Activated CD8-positive, alpha-beta memory T cell treated with anti-CD3 and anti-CD28 coated beads for 36 hours (primary cell): ENCODE measurements around the gene EPB41L3. TPM values are rescaled to one million over a fixed set of nuclear protein-coding genes. Genes with fewer than 3 reads are reported as not detected.
"Not testable (repeated sequence)": the region's sequence is repeated elsewhere in the genome, so short reads cannot be mapped to it uniquely, and the experiment has no call there.

Experiments used
- CTCF ChIA-PET: fragments of 350-600 bp; sonication (Branson Sonifier 250); formaldehyde crosslinking; loops from one replicate; lab custom pipeline; 2021; ENCODE audit warnings: antibody characterized with exemption; lab: Charles Lee
- POLR2A ChIA-PET: fragments of 350-600 bp; sonication (Branson Sonifier 250); formaldehyde crosslinking; loops from one replicate; lab custom pipeline; 2021; ENCODE audit warnings: antibody characterized with exemption; lab: Charles Lee
- total RNA-seq, 2 experiments: library from RNA; stranded (reverse); gene quantifications; one replicate each; pipeline ENCODE4 v1.2.3, GENCODE V29; 2021

Gene EPB41L3
- total RNA-seq: not detected

DNA sequence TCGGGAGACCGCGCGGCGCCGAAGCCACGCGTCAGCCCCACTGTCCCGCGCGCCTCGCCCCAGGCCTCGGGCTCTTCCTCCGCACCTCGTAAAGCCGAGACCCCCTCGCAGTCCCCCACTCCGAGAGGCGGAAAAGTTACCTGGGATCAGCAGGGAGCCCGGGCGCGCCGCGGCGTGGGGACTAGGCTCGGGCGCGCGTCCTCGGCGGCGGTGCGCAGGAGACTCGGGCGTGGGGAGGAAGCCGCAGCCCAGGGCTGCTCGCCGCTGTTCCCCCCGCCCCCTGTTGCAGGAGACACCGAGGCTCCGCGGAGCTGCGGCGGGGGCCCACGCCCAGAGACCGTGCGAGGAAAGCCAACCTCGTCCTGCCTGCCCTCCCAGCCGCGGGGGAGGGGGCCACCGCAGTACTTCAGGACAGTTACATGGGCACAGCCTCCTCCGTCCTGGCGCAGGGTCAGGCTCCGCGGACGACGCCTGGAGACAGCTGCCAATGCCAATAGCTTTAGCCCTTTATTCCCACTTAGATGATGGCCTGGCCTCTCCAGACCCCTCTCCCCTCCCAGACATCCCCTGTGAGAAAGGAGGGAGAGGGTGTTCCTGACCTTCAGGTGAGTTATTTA is at the start of gene EPB41L3:
TSS of gene EPB41L3 (minus strand) at position 225 of the 617 bp plus-strand sequence. CDS start 54,814 bp downstream, outside the sequence.
- POLR2A ChIA-PET: no interaction called here

DNA sequence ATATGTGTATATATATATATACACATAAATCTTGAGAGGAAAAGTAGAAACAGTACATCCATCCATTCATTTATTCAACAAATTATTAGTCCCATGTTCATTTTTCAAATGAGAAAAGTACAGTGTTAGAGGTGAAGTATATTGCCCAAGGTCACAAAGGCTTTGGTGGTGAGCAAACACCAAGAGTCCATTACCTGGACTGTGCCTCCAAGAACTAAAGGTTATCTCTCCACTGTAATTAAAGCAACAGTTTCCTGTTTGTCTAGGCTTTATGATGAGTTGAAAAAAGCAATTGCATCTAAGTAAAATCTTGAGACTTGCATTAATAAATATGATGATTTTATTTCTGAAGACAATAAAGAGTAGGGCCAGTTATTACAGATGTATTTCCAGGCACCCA is 44.7 kb upstream of the EPB41L3 start:
- ChIA-PET CTCF (no interaction called here), POLR2A (no interaction called here)

More for the DNA sequence above, at the start of gene EPB41L3:
- CTCF ChIA-PET: no interaction called here

DNA sequence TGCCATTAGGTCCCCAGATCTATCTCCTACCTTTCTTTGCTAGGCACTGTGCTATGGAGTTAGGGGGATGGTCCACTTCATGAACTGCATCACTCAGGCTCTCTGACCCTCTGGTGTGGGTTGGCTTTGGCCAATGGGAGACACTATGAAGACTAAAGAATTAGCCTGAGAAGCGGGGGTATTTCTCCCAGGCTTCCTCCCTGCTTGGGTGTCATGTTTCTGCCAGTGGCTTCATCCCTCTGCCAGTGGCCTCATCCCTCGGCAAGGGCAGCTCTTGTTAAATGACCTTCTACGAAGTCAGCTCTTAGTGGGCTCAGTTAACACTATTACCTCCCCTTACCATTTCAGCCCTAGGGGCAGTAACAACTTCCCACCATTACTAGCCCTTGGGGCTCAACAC is 41.9 kb upstream of the EPB41L3 start:
- CTCF ChIA-PET: no interaction called here
- POLR2A ChIA-PET: no interaction called here

DNA sequence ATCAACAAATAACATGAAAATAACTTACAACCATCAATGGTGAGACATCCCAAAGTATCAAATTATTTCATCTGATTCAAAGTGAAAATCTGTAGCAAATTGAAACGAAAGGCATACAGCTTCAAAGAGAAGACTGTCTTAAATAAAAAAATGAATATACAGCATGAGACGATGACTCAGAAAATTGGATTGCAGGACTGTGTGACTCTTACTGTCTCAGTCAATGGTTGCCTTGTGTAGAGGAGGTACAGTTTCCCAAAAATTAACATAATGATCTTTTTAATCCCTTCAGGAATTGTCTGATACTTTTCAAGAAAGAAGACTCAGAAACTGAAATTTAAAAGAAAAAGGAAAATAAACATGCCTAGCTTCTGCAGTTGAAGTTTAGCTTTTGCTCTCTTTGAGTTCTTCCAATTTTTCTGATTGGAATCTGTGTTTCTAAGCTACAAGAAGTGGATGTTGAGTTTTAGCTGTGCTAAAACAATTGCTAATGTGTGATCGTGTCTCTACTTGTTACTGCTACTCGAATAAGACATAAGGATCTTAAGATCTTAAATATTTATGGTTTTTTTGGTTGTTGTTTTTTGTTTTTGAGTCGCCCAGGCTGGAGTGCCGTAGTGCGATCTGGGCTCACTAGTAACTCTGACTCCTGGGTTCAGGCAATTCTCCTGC is 41.1 kb upstream of the EPB41L3 start:
- ChIA-PET POLR2A (no interaction called here), CTCF (no interaction called here)

DNA sequence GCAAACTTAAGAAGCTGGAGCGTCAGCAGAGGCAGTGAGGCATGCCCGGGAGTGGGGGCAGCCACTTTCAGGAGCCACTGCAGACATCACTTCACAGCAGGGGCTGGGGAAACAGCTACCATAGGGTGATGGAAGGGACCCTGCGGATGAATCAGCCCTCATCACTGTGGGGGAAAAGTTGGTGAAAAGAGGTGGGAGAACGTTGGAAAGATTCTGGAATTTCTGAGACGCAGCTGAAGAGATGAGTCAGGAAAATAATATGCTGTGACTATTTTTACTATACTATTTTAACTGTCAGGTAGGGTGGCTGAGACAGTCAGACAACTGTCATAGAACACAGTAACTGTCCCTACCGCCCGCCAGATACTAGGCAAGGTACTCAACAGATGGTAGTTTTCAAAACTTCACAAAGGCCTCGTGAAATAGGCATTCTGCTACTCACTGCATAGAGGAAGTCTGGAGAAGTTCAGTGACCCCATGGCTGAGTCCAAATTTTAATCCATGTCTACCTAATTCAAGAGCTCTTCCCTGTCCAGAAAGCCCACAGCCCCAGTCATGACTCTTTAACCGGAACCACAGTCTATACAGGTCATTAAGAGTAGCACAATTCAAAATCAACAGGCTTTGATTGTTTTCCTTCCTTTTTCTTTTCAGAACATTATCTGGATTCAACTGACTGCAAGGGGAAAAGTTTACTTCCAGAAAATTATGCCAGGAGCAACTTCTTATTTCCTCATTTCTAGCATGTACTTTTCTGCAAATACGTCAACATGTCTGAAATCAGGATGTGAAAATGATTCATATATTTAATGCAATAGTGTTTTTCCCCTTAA is 39.3 kb upstream of the EPB41L3 start:
- ChIA-PET CTCF (no interaction called here), POLR2A (no interaction called here)

DNA sequence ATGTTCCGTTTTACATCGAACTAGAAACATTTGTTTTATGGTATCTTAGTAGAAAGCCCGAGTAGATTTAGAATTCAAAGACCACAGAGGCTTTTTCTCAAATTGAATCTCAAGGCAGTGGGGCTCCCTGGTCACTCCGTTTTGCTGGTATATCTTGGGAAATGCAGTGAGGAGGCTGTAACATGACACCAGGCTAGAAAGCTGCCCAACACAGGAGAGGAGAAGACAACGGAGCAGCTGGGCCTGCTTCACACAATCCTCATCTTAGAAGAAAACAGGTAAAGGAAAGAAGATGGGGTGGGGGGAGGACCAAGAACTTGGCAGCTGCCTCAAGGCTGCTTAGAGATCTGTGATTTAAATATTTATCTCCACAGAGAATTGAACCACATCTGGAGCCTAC is 38.3 kb upstream of the EPB41L3 start:
- CTCF ChIA-PET: no interaction called here
- POLR2A ChIA-PET: no interaction called here

DNA sequence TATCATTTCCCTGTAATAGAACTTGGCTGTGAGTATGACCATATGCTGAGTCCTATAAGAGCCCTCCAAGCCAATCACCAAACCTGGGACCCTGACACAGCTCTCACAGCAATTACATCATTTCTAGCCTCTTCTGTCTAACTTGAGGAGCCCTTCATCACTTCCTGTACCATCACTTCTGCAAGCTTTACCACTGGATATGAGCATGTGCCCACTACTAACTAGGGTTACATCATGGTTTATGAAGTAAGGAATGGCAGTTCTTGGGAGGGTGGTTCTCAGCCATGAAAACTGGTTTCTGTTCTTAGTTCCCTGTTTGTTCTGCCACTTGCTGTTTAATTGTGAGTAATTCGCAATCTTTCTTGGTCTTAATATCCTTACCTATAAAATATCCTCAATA is 31.0 kb upstream of the EPB41L3 start:
- ChIA-PET POLR2A (no interaction called here), CTCF (no interaction called here)

DNA sequence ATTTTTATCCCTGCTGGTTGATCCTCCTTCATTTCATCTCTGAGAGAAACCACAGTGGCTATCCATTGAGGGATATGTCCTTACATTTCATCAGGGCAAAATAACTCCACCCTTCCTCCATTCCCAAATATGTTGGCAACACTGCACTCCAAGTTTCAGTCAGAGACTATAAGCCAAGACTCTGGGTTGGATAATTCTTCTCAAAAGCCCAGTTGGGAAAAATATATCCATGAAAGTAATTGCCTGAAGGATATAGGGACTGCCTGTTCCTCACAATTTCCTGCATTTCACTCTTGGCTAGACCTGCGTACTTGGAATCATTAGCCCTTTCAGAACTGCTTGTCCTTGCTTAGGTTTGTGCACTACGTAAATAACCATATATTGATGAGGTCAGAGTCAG is 27.9 kb upstream of the EPB41L3 start:
- ChIA-PET CTCF (no interaction called here), POLR2A (no interaction called here)

DNA sequence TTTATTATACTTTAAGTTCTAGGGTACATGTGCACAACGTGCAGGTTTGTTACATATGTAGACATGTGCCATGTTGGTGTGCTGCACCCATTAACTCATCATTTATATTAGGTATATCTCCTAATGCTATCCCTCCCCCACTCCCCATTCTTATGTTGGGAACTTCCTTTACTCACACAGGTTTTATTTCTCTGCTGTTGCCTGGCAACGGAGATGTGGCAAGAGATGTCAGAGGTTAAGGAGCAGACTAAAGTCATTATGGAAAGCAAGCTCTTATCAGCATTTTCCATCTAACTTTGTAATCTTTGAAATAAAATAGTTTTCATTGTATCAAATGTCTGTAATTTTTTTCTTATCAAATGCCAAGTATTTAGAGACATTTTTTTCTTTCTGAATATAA is 26.8 kb upstream of the EPB41L3 start:
- CTCF ChIA-PET, POLR2A ChIA-PET: not testable (repeated sequence)

DNA sequence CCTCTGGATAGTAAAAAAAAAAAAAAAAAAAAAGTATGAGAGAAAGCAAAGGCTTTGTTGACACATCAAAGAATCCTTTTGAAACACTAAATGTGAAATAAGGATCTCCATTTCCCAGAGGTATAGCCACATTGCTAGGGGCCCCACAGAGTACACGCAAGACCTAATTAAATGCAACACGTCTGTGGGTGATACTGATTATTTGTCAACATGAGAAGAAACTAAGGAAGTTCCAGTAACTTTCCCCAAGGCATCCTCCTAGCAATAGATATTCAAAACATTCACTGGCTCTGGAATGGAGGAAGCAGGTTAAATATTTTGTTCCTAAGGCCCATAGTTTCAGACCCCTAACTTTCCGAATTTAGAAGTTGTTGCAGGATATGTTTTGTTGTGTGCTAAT is 24.6 kb upstream of the EPB41L3 start:
- ChIA-PET POLR2A (no interaction called here), CTCF (no interaction called here)

DNA sequence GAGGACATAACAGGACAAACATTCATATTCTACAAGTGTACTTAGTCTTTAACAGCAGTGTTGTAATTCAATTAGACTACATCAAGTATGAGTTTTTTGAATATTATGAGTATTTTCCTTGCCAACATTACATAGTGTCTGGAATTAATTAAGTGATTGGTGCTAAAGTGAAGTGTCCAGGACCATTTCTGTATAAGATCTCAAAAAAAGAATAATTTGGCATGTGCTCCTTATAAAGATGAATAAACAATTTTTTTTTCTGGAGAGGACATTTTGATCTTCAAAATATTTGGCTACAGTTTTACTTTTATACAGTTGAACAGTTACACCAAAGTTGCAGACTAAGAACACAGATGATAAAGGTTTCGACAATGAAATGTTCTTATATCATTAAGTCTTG is 15.1 kb upstream of the EPB41L3 start:
- ChIA-PET CTCF (no interaction called here), POLR2A (no interaction called here)

DNA sequence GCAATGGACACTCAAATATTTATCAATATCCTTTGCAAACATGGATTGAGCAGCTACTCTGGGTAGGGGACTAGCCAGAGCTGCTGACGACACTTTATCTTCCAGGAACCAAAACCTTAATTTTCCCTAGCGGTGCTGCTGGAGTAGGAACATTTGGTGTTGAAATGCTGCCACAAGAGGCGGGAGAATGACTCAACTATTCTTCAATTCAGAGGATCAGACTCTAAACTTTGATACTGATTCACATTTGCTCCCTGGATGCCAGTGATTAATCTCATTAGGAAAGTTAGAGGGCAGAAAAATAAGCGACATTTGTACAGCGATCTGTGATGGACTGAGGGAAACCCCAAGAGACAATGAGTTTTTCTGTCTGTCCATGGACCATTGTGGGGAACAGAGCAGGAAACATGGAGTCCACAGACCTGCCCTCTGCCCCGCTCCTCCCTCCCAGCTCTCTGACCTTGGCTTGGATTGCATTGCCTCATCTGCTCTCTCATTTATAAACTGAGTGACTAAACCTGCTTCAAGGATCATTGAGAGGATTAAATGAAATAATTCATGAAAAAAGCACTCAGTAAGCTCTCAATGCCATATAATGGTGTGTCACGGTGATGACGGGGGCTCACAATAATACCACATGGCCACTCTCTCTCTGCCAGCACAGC is 12.6 kb upstream of the EPB41L3 start:
- ChIA-PET POLR2A (no interaction called here), CTCF (no interaction called here)

DNA sequence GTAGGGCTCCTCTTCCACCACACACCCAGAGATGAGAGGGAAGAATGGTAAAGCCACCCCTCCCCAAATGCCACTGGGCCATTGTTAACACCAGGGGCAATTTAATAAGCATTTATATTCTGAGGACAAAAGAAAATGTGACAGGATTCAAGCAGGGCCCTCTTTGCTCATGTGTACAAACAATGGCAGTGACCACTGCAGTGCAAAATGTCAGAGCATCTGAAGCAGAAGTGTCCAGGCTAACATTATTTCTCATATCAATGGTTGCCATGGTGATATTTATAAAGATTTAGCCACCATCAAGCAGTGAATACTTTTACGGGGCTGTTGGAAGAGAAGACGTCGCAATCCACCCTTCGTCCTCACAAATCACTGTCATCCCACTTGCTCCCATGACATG is 10.8 kb upstream of the EPB41L3 start:
- CTCF ChIA-PET: no interaction called here
- POLR2A ChIA-PET: no interaction called here

DNA sequence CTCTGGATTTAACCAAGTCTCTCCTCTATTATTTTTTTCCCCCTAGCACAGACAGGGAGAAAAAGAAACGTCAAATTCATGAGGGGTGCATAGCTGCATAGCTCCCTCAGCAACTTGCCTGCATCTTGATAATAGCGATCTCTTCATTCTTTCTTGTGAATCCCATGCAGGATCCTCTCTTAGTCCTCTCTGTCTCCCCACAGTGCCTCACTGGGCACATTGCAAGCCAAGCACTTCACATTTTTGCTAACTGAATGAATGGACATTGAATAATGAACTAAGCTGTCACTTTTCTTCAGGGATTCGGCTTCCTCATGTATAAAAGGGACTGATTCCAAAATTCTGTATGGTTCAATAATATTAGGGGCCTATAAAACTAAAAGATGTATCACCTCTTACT is 2.9 kb upstream of the EPB41L3 start:
- CTCF ChIA-PET: no interaction called here
- POLR2A ChIA-PET: no interaction called here

DNA sequence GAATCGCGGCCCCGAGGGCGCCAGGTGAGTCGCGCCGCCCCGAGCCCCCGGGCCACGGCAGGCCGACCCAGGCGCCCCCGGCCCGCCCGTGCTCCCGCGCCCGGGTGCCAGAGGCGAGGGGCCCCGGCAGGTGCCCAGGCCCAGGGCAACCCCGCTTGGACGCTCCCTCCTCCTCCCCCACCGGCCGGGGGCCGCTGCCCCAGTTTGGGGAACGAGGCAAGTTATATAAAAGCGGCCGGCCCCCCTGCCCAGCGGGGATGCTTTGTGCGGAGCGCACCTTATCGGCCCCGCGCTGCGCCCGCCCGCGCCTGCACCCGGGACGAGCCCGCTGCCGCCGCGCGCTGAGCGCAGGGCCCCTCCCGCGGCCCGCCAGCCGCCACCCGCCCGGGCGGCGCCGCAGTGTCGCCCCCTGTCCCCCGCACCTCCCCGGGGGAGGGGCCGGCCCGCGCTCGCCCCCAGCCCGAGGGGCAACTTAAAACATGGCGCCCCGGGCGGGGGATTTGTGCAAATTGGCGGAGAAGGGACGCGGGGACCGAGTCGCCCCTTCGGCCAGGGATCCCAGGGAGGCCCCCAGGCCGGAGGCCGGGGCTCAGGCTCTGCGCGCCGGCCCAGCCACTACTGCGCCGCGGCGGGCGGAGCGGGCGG is 639 bp downstream of the EPB41L3 start:
- CTCF ChIA-PET: no interaction called here
- POLR2A ChIA-PET: no interaction called here

DNA sequence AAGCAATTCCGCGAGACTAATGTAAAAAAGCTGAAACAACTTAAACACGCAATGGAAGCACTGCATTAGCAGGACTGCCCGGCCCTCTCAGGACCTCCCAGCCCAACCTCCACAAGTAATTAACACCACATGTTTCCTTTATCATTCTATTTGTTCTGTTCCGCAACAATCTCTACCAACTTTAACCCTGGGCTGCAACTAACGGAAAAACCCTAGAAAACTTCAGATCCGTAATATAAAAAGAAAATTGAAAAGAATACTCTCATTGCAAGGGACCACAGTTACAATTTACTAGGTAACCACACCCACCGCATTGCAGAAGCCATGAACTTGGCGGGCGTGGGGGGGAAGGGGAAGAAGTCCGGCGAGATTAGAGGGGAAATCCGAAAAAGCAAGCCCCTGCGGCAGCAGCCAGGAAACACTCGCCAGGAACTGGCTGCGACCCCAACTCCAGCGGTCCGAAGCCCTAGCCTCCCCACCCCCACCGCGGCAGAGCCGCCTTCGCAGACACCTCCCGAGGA is 1.2 kb downstream of the EPB41L3 start:
- CTCF ChIA-PET: no interaction called here
- POLR2A ChIA-PET: no interaction called here

DNA sequence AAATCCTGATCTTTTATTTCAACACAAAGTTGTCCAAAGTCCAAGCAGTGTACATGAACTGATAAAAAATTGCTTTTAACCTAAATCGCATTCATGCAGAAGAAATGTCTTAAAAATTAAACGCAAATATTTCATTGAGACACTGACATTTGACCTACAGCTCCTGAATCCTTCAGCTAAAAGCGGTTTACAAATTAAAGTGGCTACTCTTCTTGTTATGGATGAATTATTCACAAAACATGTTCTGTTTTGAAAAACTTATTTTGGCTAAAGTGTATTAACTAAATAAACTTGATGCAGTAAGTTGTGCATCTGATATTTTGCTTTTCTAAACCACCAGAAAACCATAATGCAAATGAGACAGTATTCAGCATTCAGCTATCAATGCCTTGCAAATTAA is 2.2 kb downstream of the EPB41L3 start:
- CTCF ChIA-PET: no interaction called here
- POLR2A ChIA-PET: no interaction called here

DNA sequence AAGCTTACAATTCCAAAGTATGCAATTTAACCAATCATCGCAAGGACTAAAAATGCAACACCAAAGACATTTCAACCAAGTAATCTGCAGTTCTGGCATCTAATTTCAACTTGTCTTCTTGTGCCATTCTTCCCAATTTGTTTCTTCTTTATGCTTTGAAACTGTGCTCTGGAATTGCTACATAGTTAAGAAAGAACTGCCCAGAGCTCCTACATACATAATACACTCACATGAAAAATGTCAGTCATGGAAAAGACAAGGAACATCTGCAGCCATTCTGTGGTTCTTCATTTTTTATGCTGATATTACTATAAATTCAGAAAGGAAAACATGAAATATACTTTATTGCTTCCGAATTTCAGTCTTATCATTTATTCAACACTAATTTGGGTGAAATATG is 4.4 kb downstream of the EPB41L3 start:
- CTCF ChIA-PET: no interaction called here
- POLR2A ChIA-PET: no interaction called here

DNA sequence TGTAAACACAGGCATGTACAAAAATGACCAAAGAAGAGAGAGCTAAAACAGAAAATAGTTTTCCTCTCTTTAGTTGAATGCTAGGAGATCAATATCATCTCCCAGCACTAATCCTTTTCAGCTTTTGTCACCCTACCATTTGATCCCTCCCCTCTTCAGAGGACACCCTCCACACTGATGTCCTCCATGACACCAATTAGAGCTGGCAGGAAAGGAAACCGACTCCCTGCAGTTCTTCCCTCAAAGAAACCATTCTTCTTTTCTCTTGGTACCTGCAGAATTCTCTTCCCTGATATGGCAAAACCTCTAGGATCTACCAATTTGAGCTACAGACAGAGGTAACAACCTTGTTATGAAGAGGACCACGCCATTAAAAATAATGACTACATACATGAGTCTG is 5.3 kb downstream of the EPB41L3 start:
- POLR2A ChIA-PET: no interaction called here
- CTCF ChIA-PET: no interaction called here

DNA sequence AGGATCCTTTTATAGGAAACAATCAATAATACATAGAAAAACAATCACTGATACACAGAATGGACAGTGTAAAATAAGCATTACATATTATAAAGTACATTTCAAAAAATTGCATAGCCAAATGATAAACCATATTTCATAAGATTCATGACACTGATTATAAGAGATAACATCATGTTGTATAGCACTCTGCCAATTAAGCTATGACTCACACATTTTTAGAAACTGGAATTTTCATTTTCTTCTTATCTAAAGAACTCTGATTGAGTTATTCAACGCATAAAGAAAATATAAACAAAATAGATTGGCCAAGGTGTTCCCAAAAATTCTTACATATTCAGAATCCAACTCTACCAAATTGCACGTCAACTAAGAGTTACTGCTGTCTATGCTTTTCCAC is 5.9 kb downstream of the EPB41L3 start:
- ChIA-PET POLR2A (no interaction called here), CTCF (no interaction called here)
